Amniotic stem cell (primary cell): Measurements from ENCODE around the gene LRRC52.

Source experiments
- DNase-seq: peaks from one replicate; lab custom pipeline; 2025; lab: John Stamatoyannopoulos, UW

The LRRC52 gene

DNA sequence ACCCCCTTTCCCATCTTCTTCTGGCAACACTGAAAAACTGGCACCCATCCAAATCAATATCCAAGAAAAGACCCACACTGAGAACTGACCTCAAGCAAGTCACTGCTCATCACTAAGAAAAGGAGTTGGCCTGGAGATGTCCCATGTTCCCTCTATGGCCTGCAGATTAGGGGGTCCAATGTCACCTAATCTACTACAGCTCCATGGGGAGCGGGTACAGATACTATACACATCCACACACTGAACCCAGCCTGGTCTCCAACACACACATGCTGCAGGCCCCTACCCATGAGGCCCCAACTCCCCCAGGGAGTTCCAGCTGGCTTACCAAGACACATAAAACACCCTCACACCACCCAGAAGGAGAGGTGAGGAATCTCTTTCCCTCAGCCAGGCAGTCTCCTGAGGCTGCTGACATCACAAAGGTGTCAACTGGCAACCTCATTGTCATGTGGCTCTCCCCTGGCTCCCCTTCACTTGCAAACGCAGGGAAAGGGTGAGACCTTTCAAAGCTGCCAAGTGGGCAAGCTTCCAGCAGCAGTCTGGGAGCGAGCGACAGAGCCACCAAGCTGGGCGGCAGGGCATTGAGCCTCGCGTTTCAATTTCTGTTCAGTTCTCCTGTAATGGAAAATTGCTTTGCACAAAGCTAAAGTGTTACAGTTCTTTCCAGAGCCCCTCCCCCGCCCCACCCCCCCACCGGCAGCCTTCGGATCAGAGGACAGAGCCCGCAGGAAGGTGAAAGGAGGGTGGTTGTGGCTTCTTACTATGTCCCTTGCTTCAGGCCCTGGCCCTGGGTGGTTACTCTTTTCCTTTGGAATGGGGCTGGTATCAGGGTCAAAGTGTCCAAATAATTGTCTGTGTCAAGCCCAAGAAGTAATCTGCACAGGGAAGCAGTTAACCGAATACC, at the start of gene LRRC52:
TSS of gene LRRC52 (plus strand) at position 469 of the 907 bp plus-strand sequence. CDS start at position 766, 297 bp downstream.
- DNase-seq = no peak

DNA sequence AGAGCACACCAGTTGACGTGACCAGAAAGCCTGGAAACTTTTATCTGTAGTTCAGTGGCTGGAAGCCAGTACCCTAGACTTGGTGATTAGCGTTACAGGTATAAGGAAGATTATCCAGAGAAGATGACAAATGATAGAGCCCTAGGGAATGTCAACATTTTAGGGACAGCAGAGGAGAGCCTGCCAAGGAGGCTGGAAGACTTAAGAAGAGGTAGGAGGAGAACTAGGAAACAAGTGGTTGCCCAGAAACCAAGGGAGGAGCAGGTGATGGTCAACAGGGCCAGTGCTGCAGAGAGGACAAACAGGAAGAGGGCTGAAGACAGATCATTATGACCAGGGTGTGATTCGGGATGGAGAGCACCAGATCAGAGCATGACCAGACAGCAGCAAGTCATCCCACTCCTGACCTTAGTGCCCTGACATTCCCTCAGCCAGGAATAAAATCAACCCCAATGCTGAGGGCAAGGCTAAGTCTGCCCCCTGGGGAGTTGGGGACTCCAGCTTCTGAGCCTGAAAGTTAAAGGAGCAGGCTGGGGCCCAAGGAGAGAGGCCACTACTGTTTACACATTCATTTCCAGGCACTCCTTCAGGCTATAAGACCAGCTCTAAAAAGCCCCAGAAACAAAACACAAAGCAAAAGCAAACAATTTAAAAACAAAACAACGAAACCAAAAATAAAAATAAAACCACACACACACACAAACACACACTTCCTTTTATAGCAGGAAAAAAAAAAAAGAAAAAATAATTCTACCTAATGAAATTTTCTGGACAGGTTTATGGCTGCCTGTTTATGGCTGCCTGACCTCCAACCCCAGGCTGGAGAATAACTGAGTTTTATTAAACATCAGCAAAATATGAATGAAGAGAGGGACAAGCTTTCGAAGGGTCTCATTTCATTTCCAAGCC, 48.6 kb upstream of the LRRC52 start:
- DNase-seq = no peak

DNA sequence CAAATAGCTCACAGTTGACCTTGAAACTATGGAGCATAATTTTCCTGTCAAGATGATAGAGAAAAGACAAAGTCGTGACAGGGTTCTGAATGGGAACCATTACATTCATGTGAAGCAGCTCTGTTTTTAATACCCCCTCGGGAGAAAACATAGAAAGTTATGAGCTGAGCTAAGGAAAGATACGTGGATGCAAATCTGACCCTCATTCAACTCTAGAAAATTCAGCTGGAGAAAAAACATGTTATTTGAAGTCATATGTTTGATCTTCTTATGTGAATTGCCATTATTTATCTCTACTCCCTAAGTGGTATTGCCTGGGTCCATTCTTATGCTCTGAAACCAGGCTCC, 48.0 kb upstream of the LRRC52 start:
- no peak for DNase-seq

DNA sequence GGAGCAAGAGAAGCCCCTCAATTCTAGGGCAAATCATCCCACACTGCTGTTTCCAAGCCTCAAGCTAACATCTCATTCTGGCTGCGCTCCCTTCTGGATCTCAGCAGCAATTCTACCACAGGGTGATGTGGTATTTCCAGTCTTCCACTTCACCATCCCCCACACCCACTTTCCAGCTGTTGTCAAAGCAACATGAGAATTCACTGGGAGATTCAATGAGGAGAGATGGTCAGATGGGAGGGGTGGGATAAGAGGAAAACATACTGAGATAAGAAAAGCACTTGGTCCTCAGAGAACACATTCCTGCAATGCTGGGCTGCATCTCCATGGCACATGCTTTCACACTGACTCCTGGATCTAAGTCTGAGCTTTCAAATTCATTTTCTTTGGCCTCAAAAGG, 47.3 kb upstream of the LRRC52 start:
- DNase-seq = no peak

DNA sequence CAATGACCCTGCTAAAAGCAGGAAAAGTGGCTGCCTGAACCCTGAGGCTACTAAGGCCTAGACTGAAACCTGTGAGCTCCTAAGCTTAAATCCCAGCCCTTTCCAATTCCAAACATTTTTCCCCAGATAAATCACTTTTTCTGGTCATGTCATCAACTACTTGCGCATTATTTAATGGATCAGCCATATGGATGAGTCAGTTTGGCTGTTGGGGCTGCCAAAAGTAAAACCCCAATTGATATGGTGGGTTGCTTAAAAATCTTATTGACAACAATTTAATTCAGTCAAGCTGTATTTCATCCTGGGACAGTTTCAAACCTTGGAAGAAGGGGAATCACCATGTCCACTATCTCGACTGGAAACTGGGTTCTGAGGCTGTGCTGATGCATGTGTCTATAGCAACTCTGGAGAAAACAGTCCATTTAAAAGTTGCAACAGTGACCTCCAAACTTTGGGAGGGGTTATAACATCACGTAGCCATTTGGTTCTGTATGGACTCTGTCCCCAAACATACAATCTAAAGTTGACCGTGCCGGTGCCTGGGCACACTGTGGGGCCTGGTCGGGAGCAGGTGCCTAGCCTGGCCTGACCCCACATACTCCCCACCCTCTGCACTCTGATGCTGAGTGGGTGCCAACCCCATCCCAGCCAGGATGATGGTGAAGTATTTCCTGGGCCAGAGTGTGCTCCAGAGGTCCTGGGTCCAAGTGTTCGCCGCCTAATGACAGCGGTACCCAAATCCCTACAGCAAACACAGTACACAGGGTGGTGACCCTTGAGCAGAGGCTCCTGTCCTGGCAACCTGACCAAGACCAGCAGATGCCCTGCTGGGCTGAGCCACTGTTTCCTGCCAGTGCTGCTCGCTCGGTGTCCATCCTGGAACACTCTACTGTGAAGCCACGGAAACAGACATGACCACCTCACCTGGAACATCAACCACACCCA, 46.5 kb upstream of the LRRC52 start:
- DNase-seq = no peak

DNA sequence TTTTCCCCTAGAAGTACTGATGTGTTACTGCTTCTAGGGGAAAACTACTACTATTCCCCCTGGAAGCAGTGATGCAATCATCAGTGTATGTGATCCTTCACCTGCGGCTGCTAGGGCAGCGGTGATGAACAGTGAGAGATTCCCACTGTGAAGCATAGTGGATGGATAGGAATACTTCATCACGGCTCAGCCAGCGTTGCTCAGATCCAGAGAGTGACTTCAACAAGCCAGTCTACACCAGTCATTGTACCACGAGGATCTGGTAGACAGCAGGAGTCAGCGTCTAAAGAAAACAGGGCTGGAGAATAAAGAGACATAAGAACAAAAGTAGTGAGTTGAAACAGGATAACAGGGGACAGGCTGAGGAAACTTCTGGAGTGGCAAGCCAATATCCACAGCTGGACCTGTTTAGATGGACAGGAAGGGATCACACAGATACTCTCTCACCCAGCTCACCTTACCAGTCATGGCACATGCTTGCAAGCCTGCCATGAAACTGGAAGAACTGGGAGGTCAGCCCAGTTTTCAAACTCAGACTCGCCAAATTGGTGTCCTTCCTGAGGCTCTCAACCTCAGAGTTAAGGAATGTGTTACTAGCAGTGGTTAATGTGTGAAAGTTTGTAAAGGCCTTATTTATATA, 42.4 kb upstream of the LRRC52 start:
- no peak for DNase-seq

- no peak for DNase-seq
These were observed 41.8 kb upstream of the LRRC52 start for GRCh38 chr1:165501970-165502348.

DNA sequence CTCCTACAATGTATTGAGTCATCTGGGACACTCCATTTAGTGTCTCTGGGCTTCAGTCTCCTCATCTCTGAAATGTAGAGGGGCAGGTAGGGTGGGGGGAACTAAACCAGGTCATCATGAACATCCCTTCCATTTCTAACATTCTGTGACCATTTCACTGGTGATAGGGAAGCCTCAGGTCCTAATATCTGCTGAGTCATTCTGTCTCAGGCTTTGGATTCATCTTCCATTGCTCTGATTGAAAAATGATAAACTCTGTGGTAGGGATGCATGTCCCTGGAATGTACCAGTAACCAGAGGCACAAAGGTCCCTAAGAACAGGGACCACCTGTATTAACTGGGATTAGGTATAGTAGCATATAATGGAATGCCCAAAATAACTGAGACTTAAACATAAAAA, 36.2 kb upstream of the LRRC52 start:
- DNase-seq = no peak

- no peak for DNase-seq
These were observed 35.5 kb upstream of the LRRC52 start for GRCh38 chr1:165508291-165508690.

DNA sequence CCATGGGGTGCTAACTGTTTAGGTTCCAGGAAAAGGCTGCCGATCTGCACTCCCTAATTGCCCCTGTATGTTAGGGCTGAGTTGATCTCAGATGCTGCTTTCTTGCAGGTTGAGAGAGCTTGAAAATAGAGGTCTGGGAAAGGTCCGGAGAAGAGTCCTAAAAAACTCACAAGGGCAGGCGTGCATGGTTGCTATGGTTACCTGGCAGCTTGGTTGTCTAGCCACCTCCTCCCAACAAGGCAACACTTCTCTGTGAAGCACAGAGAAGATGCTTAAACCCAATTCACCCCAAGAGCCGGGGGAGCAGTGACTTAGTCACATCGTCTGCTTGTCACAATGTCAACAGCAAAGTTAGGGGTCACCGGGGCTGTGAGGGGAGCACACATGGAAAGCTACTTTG, 31.0 kb upstream of the LRRC52 start:
- no peak for DNase-seq

DNA sequence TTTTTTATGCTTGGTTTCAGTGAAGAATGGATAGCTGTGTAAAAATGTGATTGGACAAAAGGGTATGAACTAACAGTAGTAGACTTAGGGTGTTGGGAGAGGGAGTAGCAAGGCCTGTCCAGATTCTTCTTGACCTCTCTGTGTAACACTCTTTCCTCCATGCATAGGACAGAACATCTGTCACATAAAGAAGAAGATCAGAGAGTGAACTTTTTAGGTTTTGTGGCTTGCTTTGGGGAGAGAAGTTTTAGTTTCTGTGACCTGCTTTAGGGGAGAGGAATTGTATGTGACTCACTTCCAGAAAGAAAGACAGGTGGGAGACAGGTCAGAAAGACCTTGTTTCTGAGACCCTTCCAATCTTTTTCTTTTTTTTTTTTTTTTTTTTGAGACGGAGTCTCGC, 27.3 kb upstream of the LRRC52 start:
- no peak for DNase-seq

- DNase-seq = no peak
These were observed 23.2 kb upstream of the LRRC52 start for GRCh38 chr1:165520646-165521045.

DNA sequence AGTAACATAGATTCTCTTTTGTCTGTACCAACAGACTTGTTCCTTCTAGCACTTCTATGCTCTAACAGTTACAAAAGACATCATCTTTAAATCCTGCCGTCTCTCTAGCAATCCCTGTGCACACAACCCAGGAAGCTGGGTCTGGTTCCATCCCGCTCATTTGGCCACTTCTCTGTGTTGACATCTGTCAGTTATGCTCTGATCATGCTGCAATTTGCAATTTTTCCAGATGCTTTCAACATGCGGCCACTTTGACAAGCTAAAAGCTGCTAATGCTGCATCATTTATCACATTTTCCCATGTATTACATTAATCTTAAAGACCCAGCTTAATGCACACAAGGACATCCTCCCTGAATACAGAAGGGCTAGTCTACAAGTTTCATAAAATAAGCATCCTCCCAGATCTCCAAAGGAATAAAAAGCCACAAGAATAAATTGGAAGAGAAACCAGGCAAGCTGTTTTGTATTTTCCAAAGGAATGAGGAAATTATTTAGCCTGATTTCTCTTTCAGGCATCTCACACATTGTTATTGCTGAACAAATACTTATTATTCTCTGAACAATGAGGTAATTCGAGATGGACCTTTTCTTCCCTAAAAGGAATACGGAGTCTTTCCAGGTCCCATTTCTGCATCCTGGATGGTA, 19.0 kb upstream of the LRRC52 start:
- DNase-seq = no peak

DNA sequence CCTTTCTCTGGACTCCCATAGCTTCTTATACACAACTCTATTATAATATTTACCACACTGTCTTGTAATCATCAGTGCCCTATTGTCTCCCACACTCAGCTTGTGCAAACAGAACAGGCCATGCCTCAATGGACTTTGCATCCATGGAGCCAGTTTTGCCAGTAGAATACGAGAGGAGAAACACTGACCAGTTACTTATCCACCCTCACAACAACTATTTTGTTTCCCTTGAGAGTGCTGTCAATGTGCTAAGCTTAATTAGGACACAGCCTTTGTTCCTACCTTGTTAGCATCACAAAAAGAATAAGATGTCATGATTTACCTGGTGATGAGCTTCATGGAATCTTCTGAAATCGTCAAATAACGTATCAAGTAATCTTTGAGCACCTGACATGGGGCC, 18.1 kb upstream of the LRRC52 start:
- no peak for DNase-seq

GRCh38 chr1:165527251-165528007, 16.4 kb upstream of the LRRC52 start:
- no peak for DNase-seq

- DNase-seq = no peak
These were observed 12.8 kb upstream of the LRRC52 start for GRCh38 chr1:165531021-165531420.

- DNase-seq = no peak
These were observed 11.7 kb upstream of the LRRC52 start for GRCh38 chr1:165532053-165532452.

- no peak for DNase-seq
These were observed 10.5 kb upstream of the LRRC52 start for GRCh38 chr1:165533254-165533653.

DNA sequence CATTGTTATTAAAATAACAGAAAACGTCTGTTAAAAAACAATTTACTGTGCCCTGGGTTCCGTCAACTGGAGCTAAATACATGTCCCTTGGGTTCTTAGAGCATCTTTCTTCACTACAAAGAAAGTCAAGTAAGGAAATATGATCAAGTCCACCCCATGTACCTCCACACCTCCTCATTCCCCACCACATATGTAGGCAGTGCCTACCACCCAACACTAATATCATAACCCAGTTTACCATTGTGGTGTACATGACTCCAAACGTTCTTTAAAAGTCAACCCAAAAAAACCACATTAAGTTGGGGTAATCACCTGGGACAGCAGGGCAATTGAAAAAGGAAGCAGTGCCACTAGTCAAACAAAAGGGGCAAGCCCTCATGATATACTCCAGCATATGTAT, 7.8 kb upstream of the LRRC52 start:
- no peak for DNase-seq
